NCI-H1694 (cell line): ENCODE data around the gene TMEM273.

ENCODE experiments used
- DNase-seq: peaks from one replicate; lab custom pipeline; 2025; lab: John Stamatoyannopoulos, UW

TMEM273 gene

GRCh38 chr10:49140304-49141177 lies 47.6 kb downstream of the TMEM273 start:
- no peak for DNase-seq

DNA sequence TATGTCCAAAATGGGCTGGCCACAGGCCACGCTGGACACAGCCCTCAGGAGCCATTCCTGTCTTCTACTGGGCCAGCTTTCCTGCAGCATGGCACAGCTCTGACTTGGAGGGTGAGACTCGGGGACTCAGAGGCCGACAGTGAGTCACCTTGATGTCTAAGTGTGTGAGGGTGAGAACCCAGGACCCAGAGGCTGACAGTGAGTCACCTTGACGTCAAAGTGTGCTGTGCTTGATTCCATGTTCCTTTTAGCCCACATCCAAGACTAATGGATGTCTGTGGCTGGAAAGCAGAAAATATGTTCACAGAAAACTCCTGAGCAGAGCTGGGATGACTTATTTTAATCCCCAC lies 48.4 kb downstream of the TMEM273 start:
- DNase-seq, result no peak

DNA sequence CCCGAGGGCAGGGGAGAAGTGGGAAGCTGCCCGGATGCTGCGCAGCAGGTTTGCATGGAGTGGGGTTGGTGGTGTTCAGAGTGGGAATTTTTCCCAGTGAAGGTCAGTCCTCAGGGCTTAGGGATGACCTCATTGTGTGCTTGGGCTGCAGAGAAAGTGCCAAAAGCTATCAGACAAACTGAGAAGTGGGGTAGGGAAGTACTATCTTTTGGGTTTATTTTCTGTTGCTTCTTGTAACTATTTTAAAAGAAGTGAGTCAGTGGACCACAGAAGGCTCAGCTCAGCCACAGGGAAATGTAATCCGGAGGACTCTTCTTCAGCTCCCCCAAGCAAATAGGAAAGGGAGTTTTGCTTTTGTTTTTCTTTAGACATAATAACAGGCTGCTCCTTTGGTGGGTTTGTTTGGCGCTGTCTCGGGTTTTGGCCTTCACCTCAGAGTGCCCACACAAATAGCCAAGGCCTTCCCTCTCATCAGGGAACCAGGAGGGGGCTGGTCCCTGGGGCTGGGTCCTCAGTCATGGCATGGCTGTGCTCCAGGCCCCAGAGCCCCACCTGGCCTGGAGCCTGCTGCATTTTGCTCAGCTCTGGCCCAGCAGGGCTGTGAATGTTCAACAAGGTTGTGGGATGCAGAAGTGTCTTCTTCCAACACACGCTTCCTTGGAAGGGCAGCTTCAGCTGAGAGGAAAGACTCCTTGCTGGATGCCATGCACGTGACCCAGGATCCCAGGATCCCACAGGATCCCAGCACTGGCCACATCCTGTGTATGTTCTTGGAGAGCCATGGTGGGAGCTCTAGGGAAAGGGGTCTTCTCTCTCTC lies 49.0 kb downstream of the TMEM273 start:
- DNase-seq, result no peak

DNA sequence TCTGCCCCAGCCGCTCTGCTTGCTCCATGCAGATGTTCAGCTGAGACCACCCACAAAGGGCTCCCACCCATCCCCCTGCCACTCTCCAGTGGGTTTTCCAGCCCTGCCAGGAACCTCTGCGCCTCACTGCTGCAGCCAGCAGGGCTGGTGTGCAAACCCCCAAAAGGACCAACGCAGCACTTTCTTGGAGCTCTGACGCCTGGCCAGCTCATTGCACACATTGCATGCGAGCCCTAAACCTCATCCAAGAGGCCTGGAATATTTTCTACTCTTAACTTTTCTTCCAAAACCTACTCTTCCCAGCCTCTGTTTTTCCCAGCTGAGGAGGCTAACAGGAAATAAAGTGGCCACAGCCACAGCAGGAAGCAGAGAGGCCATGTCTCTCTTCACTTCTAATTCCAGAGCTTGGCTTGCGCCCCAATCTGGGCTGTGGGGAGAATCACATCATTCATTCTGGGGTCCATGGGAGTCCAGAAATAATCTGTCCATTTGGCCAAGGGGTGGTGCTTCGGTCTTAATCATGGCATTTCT lies 49.8 kb downstream of the TMEM273 start:
- DNase-seq, result no peak

- DNase-seq, result no peak
Observed at GRCh38 chr10:49136525-49136924, 51.7 kb downstream of the TMEM273 start.

DNA sequence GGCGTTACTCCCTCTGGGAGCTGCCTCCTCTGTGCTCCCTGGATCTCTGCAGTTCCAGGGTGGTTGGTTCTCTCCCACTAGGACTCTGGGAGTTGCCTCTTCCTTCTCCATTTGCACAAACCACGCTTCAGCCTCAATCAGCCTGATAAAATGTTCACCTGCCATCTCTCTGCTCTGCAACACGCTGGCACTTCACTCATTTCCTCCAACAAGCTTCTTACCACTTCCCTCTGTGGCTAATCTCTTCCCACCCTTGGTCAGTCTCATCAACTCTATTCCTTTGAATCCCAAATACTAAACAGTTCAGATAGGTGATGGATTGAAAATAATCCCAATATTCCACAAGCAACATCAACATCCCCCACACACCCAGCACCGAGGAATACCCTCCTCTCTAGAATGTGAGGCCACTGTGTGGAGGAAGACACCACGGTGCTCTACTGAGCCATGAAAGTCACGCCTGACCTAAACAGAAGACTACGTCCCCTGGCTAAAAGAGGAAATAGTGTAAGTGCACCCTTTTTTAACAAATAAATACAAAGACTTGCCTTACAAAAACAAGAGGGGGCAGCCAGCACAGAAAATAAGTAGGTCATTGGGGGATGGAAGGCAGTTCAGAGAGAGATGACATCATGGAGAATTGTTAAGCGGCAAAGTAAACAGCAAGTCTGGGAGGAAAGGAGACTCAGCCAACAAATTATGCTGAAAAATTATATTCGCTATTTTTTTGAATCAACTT lies 52.4 kb downstream of the TMEM273 start:
- DNase-seq, result no peak

DNA sequence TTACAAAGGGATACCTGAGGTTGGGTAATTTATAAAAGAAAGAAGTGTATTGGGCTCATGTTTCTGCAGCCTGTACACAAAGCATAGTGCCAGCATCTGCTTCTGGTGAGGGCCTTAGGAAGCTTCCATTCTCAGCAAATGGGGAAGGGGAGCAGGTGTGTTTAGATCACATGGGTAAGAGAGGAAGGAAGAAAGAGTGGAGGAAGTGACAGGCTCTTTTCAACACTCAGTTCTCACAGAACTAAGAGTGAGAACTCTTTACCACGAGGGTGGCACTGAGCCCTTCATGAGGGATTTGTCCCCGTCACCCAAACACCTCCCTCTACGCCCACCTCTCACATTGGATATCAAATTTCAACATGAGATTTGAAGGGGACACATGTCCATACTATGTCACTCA lies 53.9 kb downstream of the TMEM273 start:
- DNase-seq, result no peak

DNA sequence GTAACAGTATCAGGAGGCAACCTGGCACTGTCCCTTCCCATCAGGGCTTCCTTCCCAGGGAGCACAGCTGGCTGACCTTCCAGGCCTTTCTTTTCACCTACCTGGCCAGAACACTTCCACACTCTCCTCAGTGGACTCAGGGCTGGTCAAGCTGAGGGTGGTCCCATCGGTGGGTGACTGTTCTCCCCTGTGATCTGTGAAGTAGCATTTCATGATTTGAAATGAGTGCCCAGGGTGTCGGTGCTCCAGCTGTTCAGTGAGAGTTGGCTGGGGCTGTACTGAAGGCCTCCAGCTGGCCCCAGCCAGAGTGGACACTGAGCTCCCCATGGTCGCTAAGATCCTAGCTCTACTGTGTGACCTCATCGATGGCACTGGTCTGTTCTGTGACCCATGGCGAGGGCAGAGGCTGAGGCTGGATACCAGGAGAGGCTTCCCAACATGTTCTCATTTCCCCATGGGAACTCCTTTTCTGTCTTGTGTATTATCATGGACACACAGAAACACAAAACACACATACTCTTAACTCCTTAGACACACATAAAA lies 54.4 kb downstream of the TMEM273 start, which contains the start of gene FAM170B:
Gene FAM170B (minus strand): TSS at position 316 of the 543 bp plus-strand sequence. CDS start 103 bp downstream, at position 213.
- no peak for DNase-seq

DNA sequence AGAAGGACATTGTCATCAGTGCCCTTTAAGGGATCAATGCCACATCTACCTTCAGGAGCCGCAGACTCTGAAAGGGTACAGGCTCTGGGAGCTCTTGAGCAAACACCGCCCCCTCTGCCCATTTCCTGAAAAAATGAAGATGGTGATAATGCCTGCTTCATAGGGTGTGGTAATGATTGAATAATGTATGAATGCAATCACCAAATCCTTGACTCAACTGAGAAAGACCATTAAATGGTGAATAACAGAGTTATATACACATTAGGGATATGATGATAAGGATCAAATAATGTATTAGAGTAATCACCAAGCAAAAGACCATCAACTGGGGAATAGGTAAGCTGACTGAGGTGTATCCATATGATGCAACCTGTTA lies 55.8 kb downstream of the TMEM273 start:
- DNase-seq, result no peak

DNA sequence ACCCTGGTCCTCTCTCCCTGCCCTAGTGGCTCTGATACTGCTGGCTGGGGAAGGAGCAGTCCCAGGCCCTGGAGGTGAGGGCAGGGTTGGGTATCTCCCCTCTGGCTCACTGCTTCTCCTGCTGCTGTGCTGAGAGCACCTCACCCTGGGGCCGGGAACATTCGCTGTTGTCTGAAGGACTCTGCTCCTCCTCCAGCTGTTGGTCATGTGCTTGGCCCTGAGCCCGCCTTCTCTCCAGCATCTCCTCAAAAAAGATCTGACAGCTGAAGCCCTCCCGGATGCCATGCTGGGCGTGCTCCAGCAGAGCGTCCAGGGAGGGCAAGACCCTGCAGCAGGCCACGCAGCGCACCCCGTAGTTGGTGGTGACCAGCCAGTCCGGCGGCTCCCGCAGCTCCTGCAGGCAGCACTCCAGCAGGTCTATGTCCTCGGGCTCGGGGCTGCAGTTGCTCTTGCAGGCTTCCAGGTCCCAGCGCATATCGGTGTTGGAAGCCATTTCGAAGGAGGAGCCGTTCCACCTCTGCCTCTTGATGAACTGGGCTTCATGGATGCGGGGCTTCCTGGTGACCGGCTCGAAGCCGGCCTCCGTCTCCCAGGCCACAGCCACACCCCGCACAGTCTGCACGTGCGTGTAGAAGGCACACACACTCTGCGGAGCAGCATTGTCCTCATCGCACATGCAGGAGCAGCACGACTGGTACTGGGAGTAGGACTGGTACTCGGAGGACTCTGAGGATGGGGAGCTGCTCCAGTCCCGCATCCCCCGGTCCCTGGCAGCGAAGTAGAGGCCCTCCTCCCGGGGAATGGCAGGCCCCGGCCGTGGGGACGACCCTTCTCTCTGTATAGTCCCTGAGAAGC lies 56.5 kb downstream of the TMEM273 start:
- no peak for DNase-seq

- no peak for DNase-seq
Observed at GRCh38 chr10:49129376-49129775, 58.8 kb downstream of the TMEM273 start.

GRCh38 chr10:49128854-49129253 lies 59.3 kb downstream of the TMEM273 start:
- DNase-seq, result no peak

DNA sequence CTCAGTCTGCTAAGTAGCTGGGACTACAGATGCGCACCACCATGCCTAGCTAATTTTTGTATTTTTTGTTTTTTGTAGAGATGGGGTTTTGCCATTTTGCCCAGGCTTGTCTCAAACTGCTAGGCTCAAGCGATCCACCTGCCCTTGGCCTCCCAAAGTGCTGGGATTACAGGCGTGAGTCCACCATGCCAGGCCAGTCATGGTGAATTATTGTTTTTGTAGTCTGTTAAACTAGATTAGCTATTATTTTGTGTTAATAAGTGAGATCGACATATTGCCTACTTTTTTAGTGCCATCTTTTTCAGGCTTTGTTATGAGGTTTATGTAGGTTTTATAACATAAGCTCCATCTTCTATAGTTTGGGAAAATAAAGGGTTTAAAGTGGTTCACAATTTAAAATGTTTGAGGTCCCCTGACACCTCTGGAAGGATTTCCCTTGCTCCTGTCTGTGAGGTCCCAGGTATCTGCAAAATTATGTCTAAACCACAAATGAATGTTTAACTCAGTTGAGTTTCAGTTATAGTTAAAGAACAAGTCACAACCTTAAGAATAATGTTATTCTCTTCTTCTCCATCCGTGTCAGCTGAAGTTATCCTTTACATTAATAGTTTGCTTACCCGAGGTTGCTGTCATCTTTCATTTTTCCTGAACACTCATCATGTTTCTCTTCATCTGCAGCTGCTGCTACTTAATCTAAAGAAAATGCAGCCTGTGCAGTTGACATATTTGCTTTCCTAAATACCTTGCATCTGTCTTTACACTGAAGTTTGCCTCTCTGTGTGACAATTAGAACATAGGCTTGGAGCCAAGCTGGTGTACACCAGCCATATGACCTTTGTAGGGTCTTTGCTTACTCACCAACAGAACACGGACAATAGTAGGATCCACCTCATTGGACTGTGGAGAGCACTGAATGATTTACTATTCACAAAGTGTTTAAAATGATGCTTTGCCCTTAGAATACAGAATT lies 63.9 kb downstream of the TMEM273 start:
- DNase-seq, result no peak

GRCh38 chr10:49120911-49121310 lies 67.3 kb downstream of the TMEM273 start:
- DNase-seq, result no peak

DNA sequence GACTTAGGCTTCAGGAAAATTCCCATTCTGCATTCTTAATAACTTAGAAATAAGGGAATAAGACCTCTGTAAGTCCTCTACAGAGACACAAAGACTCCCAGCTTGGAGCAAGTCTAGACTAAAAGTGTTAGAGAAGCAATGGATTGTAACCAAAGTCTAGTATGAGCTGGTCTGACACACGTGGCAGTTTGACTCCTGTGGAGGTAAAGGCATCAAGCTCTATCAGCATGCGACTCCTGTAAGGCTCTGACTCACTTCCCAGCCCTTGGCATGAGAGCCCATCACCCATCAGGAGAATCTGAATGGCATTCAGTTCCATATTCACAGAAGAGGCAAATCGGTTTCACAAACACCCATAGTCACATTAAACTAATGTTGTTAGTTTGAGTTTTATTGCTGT lies 68.4 kb downstream of the TMEM273 start:
- DNase-seq, result no peak

DNA sequence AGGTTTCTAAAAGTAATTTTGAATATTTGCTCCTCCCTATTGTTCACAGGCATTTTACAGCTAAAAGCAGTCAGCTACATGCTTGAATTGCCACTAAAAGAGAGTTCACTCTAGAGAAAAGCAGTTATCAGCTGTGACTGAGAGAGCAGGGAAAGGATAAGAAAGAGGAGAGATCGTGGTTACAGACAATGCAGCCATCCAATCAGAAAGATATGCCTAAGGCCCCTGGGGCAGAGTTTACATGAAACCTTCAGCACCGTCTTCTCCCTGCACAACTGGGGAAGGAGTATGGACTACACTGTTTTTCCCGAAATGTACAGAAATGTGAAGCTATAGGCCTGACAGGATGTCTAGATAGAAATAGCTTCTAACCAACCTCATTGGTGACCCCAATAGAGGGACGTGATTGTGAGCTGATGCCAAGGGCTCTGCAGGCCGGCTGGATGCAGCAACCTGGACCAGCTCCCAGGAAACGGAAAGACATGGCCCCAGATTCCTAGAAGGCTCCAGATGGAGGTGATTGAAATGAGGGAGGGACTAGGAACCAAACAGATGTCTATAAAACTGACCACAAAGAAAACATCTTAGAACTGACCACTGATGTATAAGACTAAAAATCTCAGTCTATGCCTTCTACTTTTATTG lies 69.6 kb downstream of the TMEM273 start:
- no peak for DNase-seq

DNA sequence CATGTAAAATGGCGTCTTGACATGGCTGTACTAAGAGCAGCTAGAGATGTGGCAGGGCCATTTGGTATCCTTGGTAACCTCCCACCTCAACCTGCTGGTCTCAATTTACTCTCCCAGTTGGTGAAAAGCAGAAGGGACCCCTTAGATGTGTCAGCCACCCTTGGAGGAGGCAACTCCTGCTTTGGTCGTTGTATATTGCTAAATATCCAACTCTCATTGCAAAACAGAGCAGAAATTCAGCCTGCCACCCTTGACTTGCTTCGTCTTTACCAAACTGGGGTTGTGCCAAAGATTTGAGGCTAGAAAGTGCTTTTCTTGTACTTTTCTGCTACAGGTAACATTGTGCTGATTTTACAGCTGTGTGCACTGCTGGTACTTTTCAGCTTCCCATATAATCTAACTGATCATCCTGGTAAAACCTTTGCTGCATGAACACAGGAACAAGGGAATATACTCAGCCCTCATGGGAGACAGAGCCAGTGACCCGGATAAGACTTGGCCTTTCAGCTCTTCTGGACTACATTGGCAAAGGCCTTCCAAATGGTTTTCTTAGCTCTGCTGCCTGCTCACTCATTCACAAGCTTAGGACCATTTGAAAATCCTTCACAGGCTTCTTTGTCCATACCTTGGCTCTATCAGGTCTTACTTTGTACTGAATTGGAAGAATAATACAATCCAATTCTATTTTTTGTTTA lies 70.7 kb downstream of the TMEM273 start:
- no peak for DNase-seq

DNA sequence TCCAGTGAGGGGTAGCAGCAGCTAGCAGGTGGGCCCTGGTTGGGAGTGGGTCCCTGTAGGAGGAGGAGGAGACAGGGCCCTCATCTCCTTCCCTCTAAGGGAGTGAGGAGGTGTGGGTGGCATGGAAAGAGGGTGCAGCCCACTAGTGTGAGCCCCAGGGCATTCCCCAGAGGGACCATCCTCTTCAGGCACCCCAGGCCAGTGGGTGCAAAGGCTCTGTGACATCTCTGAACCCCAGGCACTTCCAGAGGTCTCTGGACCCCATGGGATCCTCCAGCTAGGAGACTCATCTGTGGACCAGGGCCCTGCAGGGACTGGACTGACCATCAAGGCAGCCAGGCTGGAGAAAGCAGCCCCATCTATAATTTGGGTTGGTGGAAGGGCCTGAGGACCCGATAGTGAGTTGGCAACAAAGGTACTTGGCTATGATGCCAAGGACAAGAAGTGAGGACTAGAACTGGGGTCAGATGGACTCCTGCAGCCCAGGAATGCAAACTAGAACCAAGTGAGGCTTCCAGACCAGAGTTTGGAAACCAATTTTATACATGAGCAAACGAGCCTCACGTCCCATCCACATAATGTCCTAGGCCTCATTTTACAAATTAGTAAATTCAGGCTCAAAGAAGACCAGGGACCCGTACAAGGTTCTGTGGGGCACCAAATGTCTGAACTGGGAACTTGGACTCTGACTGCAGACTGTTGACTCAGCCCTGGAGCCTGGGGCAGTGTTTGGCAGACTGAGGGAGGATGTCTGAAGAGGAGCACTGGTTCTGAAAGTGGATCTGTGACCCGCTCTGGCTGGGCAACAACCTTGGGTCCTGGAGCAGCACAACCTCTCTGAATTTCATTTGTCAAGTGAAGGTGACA lies 71.4 kb downstream of the TMEM273 start:
- DNase-seq, result no peak
